Activated CD4-positive, CD25-positive, alpha-beta regulatory T cell treated with anti-CD3 and anti-CD28 coated beads, Interleukin-2, amount 50 U/mL, for 72 hours (primary cell): ENCODE measurements around the gene SEMA3D.

Source experiments
- DNase-seq: peaks from one replicate; pipeline ENCODE4 v3.0.0; 2021

SEMA3D gene

DNA sequence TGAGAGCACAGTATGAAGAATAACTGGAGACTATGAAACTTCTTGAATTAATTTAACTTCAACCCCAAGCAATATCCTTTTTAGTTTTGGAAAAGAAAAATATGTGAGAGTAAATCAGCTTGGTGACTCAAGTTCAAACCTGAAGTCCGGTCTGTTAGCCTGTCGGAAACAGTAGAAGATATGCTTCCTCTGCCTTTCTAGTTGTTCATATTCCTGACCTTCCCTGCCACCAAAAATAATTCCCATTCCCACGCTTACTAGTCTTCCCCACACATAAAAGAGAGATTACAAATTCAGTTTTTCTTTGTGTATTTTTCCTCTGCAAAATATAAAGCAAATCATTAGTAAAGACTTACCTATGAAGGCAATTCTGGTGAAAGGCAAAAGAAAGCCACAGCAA lies 3.6 kb downstream of the SEMA3D start:
- no peak for DNase-seq

- no peak for DNase-seq
Observed at GRCh38 chr7:85178531-85179298, 8.1 kb downstream of the SEMA3D start.

DNA sequence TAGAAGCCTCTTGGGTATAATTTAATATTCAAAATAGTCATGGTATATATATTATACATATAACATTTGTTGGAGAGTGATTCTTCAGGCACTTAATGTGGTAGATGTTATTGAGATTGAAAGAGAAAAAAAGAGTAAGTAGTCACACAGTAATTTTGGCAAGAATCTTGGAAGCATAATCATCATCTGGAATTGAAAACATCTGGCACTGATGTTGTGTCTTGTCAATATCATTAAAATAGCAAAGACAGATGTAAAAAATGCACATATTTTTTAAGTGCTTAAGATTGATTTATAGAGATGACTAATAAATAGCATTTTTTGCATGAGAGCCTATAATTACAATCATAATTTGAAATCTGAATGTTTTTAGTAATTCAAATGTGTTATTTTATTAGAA lies 9.5 kb downstream of the SEMA3D start:
- no peak for DNase-seq

- no peak for DNase-seq
Observed at GRCh38 chr7:85176197-85176596, 10.7 kb downstream of the SEMA3D start.

DNA sequence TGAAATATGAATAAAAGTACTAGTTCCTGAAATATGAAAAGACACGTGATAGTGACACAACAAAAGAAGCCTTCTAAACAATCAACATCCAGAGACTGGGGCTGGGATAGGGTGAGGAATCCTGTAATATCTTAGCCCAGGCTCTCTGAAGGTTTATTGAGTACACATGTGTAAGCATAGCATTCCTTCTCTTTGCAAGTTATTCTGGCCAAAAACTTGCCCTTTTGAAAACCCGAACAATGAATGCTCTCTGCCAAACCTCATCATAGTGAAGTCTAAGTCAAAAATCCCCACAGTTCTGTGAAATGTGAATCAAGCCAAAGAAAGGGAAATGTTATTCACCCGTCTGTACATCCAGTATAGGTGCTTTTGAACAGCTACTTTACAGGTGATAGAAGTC lies 11.6 kb downstream of the SEMA3D start:
- no peak for DNase-seq

DNA sequence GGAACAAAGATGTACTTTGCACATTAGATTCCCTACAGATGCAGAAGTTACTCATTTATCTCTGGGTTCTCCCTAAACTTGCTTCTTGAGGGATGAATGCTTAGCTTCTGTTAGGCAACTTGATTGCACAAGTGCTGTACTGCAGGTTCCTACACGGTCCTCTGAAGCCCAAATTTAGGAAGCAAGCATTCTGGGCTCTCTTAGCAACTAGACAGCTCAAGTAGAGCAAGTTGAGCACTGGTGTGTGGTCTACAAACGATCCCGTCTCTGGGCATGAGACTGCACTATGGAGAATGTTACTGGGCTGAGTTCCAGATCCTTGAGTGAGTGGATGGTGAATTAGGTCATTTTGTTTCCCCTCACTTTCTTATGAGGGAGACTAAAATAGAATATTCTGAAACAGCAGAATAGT lies 14.3 kb downstream of the SEMA3D start:
- no peak for DNase-seq

GRCh38 chr7:85167636-85168035 lies 19.2 kb downstream of the SEMA3D start:
- DNase-seq: no peak

- no peak for DNase-seq
Observed at GRCh38 chr7:85165263-85165662, 21.6 kb downstream of the SEMA3D start.

- DNase-seq: no peak
Observed at GRCh38 chr7:85164376-85164775, 22.5 kb downstream of the SEMA3D start.

DNA sequence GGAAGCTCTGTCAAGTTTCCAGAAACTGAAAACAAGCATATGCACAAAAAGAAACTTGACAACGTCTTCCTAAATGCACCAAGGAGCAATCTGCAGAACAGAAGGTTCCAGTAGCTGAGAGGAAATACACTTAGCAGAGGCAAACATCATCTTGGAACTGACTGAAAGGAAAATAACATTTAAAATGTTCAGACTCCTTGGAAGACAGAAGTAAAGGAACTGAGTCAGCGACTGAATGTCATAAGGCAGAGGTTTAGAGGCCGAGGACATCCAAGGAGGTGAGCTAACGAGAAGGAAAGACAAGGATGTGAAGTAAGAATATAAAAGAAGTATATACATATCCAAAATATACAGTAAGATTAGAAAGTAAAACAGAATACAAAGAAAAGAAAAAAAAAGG lies 24.1 kb downstream of the SEMA3D start:
- DNase-seq: no peak

GRCh38 chr7:85160223-85160622 lies 26.6 kb downstream of the SEMA3D start:
- no peak for DNase-seq

GRCh38 chr7:85159003-85159402 lies 27.9 kb downstream of the SEMA3D start:
- DNase-seq: no peak

GRCh38 chr7:85156661-85157208 lies 30.1 kb downstream of the SEMA3D start:
- no peak for DNase-seq

DNA sequence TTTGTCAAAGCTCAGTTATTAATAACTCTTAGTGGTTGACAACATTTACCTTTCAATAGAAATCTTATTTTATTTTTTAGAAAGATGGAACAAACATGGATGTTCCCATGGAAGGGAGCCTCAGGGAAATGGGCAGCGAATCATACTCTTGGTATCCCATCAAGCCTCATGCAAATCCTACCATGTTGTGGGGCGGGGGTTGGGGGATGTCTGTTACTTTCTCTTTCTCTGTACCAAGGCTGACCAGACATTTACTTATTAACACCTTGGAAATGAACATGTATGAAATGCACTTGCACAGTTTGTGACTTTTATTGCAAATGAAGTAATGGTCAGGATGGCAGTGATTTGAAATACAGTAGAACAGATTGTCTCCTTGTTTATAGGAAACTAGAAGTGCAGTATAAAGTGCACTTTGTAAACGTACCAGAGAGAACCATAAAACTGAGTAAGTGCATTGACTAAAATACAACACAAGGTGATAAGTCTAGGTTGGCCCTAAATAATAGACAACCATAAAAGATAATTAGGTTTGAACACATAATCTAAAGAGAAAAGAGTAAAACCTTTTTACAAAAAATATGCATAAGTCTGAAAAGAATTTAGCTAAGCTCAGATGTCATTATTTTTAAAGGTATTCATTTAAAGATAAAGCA lies 32.4 kb downstream of the SEMA3D start:
- no peak for DNase-seq

- DNase-seq: no peak
Observed at GRCh38 chr7:85153715-85154114, 33.1 kb downstream of the SEMA3D start.

DNA sequence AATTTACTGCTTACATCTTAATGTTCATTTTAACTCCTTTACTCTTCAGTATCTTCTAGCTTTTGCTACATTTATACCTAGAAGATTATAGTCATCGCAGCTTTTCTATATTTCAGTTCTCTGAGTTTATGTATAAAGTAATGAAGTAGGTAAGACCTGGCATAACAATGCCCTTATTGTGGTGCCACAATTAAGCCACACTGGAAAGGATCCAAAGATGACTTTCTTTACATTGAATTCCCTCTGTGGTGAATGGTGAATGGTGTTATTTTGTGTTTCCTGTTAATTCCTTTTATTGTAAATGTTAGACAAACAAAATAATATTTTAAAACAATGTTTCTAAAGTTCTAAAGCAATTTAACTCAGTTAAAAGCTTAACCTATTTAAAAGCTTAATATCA lies 36.2 kb downstream of the SEMA3D start:
- DNase-seq: no peak

- no peak for DNase-seq
Observed at GRCh38 chr7:85144771-85145170, 42.1 kb downstream of the SEMA3D start.

DNA sequence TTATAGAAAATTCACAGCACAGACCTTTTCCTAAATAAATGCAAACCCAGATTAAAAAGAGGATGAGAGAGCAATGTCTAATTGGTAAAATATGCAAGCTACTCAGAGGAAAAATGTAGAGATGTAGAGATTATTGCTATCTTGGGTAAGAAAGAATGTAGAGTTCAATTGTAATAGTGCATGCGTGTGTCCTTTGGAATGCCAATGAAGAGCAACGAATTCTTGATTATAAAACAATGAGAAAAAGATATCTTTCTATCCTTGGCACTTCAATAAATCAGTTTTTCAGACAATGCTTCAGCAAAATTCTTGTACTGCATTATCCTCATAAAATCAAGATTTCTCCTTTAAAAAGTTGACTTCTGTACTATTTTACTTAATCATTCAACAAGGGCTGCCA lies 50.9 kb downstream of the SEMA3D start:
- DNase-seq: no peak

DNA sequence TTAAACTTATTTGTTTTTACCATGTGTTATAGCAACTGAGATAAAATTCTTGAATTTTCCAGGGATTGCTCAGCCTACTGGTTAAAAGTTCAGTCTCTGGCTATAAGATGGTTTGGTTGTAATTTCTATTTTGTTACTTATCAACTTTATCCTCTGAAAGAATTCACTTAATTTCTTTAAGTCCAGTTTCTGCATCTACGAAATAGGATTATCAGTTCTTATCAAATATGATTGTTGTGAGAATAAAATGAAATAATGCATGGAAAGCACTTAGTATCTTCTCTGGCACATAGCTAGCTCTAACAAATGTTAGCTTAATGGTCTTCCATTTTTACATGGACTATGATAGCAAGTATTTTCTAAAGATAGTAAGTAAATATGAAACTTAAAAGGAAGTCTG lies 53.3 kb downstream of the SEMA3D start:
- no peak for DNase-seq

GRCh38 chr7:85133006-85133405 lies 53.9 kb downstream of the SEMA3D start:
- no peak for DNase-seq

- DNase-seq: no peak
Observed at GRCh38 chr7:85130702-85131101, 56.2 kb downstream of the SEMA3D start.

DNA sequence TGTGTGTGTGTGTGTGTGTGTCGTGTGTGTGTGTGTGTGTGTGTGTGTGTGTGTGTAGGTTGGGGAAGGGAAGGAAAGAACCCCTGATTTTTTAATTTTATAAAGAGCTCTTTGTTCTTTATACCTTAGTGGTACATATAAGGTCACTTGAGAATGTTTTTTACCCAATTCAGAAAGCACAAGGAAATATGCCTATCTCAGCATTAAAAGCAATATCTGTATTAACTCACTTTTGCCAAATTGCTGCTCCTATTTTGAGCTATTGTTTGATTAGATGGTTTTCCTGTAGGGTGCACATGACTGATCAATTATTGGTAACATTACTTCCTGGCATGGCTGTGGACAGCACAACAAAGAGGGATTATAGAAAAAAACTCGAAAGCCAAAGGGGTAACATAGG lies 60.5 kb downstream of the SEMA3D start:
- no peak for DNase-seq

- DNase-seq: no peak
Observed at GRCh38 chr7:85125651-85126131, 61.2 kb downstream of the SEMA3D start.

GRCh38 chr7:85125176-85125575 lies 61.7 kb downstream of the SEMA3D start:
- DNase-seq: no peak
